GM04504 (cell line): ENCODE results near the gene RNASE13.
A peak's percentile ranks its signal among the peaks of the same experiment; 100 is the strongest.

ENCODE experiments used
- DNase-seq: peaks from one replicate; pipeline ENCODE4 v3.0.0-alpha.2; 2012; ENCODE audit warnings: low read depth

Gene RNASE13, protein sequence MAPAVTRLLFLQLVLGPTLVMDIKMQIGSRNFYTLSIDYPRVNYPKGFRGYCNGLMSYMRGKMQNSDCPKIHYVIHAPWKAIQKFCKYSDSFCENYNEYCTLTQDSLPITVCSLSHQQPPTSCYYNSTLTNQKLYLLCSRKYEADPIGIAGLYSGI

DNA sequence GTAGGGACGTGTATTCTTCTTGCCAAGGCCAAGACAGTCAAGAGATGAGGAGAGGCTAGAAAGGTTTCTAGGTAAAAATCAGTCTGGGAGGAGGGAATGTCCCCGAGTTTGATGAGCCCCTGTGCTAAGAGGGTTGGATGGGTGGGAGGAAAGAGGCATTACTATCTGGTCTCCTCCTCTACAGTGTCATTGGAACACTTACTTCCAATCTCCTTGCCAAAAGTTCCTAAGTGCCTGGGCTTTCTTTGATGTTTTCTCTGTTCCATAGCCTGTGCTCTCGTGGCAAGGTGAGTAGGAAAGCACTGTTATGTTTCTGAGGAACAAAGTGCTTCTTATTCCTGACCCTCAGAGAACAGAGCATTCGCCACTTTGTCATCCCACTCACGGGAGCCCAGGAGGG, at the start of gene RNASE13:
Gene RNASE13, minus strand, starts transcription at position 101 of the 400 bp plus-strand sequence. CDS start 519 bp downstream, outside the sequence.
- DNase-seq = no peak

DNA sequence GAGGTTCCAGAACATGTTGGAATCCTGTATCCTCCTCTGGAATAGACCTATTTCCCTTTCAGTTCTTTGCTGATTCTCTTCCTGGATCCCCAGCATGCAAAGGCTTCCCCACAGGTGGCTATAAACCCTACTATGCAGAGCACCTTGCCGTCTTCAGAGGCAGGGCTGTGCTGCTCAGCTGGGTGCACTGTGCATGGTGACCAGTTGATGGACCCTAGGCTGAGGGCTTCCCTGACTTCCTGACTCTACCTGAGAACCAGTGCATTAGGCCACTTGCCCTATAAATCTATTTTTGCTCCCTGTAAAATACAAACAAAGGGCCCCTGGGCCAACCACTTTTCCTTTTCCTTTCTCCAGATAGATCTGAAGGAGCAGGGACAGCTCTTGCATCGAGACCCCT, 49.8 kb upstream of the RNASE13 start:
- no peak for DNase-seq

DNA sequence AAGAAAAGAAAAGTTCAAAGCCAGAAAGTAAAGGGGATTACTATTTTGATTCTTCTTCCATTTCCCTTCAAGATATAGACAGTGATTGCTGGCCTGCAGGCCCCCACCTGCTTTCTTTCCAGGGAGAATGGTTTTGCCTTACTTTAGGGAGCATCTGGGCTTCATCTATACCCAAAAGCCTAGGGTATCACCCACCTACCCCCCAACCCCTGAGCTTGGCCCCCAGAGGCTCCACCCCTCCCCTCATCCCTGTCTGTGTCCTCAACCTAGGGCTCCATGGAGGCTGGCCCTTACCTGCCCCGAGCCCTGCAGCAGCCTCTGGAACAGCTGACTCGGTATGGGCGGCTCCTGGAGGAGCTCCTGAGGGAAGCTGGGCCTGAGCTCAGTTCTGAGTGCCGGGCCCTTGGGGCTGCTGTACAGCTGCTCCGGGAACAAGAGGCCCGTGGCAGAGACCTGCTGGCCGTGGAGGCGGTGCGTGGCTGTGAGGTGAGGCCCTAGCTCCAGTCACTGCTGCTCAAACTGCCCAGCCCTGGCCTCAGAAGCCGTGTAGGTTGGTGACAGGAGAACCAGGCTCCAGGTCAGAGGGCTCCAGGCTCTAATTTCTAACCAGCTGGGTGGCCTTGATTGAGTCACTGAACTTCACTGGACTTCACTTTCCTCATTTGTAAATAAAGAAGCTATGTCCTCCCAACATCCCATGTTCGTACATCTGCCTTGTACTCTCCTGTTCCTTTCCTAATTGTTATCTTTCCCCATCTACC, 49.1 kb upstream of the RNASE13 start:
- DNase-seq = no peak

DNA sequence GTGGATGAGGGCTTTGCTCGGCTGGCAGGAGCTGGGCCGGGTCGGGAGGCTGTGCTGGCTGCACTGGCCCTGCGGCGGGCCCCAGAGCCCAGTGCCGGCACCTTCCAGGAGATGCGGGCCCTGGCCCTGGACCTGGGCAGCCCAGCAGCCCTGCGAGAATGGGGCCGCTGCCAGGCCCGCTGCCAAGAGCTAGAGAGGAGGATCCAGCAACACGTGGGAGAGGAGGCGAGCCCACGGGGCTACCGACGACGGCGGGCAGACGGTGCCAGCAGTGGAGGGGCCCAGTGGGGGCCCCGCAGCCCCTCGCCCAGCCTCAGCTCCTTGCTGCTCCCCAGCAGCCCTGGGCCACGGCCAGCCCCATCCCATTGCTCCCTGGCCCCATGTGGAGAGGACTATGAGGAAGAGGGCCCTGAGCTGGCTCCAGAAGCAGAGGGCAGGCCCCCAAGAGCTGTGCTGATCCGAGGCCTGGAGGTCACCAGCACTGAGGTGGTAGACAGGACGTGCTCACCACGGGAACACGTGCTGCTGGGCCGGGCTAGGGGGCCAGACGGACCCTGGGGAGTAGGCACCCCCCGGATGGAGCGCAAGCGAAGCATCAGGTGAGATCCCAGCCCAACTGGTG, 47.0 kb upstream of the RNASE13 start:
- no peak for DNase-seq

DNA sequence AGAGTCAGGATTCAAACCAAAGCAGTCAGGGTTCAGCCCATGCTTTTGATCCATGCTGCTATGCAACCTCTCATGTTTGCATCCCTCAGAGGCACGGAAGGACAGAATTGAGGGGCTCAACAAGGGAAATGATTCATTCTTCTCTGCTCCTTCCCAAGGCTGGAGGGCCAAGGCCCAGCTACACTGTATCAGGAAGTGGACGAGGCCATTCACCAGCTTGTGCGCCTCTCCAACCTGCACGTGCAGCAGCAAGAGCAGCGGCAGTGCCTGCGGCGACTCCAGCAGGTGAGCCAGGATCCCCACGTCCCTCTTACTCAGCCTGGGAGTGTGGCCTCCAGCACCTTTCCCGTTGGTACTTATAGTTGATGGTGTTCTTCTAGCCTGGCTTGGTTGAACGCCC, 44.1 kb upstream of the RNASE13 start:
- no peak for DNase-seq

DNA sequence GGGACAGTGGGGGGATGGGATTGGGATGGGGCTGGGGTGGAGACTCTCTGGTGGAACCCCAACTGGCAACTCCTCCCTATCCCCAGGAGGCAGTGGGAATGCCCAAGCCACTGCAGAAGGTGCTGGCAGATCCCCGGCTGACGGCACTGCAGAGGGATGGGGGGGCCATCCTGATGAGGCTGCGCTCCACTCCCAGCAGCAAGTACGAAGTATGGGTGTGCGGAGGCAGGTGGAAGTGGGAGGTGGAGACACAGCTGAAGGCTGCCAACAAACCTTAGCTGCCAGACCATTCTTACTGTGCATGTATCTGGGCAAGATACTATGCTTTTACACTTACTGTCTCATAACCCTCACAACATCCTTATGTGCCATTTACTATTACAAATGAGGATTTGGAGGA, 43.7 kb upstream of the RNASE13 start:
- DNase-seq = no peak

DNA sequence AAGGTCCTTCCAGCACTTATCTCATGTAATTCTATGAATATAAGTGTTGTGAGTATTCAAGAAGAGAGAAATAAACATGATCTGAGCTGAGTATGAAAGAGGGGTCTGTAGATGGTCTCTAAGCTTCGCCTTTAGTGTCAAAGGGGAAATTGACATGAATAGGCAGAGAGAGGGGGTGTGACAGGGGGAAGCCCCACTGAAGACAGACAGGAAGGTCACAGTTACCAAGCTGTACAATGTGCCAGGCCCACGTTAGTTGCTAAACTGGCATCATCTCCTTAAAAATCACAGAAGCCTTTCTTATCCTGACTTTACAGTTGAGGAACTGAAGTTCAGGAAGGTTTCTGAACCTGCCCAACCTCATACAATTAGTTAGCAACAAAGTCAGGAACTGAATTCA, 43.1 kb upstream of the RNASE13 start:
- DNase-seq = no peak

DNA sequence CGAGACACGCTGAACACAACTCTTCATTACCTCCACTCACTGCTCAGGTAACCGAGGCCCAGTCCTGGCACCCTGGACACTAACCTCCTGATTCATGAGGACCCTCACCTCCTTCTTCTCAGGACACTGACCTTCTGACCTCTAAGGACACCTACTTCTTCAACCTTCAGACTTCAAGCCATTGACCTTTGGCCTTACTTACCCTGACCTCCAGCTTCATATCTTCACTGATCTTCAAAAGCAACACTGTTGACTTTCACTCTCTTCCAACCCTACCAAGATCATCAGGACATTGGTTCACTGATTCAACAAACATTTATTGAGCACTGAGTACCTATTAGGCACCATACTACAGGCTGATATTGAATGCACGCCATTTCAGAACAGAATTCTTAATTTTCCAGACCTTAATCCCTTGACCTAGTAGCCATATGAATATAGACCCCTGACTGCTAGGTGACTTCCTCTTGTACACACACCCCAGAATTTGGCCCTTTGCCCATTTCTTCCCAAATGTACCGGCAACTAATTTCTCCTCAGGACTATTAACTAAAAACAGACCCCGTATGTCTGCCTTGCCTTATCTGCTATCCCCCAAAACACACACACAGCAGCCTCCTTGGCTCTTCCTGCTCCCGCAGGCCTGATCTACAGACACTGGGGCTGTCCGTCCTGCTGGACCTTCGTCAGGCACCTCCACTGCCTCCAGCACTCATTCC, 41.3 kb upstream of the RNASE13 start:
- no peak for DNase-seq

DNA sequence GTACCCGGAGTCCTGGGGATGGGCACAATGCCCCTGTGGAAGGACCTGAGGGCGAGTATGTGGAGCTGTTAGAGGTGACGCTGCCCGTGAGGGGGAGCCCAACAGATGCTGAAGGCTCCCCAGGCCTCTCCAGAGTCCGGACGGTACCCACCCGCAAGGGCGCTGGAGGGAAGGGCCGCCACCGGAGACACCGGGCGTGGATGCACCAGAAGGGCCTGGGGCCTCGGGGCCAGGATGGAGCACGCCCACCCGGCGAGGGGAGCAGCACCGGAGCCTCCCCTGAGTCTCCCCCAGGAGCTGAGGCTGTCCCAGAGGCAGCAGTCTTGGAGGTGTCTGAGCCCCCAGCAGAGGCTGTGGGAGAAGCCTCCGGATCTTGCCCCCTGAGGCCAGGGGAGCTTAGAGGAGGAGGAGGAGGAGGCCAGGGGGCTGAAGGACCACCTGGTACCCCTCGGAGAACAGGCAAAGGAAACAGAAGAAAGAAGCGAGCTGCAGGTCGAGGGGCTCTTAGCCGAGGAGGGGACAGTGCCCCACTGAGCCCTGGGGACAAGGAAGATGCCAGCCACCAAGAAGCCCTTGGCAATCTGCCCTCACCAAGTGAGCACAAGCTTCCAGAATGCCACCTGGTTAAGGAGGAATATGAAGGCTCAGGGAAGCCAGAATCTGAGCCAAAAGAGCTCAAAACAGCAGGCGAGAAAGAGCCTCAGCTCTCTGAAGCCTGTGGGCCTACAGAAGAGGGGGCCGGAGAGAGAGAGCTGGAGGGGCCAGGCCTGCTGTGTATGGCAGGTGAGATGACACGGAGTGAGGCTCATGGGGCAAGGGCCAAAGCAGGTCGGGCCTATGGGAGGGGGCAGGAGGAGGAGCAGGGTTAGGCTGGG, 40.0 kb upstream of the RNASE13 start:
- DNase-seq = no peak

DNA sequence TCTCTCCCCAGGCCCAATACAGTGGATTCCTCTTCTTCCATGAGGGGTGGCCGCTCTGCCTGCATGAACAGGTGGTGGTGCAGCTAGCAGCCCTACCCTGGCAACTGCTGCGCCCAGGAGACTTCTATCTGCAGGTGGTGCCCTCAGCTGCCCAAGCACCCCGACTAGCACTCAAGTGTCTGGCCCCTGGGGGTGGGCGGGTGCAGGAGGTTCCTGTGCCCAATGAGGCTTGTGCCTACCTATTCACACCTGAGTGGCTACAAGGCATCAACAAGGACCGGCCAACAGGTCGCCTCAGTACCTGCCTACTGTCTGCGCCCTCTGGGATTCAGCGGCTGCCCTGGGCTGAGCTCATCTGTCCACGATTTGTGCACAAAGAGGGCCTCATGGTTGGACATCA, 39.3 kb upstream of the RNASE13 start:
- no peak for DNase-seq

DNA sequence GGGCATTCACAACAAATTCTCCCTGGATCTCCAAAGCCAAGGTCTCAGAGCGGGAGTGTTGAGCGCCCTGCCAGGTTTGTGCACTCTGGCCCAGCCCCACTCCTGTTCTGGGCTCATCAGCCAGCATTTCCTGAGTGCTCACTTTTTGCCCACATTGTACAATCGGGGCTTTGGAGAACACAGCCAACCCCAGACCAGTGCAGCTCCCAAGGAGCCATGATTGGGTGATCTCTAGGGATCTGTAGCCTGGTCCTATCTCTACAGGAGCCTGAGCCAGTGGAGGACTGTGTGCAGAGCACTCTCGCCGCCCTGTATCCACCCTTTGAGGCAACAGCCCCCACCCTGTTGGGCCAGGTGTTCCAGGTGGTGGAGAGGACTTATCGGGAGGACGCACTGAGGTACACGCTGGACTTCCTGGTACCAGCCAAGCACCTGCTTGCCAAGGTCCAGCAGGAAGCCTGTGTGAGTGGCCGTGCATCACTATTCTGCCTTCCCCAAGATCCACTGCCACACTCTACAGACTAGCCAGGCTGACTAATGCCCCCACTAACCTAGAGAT, 38.3 kb upstream of the RNASE13 start:
- no peak for DNase-seq

DNA sequence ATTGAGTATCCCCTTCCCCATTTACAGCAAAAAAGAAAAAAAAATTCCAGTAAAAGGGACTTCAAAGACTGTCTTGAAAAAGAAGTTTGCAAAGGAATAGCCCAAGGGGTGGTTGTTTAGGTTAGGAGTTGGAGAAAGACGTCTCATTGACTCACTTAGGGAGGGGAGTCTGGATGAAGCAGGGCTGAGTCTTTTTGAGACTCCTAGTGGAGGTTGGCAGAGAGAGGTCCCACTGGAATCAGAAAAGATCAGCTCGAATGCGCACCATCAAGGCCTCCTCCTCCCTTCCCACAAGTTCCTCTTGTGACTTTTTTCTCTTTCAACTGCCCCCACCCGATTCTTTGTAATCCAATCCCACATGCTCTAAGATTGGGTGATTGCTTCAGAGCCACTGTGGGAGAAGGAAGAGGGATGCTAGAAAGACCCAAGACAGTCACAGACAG, 37.4 kb upstream of the RNASE13 start:
- peak; percentile 46 for DNase-seq

DNA sequence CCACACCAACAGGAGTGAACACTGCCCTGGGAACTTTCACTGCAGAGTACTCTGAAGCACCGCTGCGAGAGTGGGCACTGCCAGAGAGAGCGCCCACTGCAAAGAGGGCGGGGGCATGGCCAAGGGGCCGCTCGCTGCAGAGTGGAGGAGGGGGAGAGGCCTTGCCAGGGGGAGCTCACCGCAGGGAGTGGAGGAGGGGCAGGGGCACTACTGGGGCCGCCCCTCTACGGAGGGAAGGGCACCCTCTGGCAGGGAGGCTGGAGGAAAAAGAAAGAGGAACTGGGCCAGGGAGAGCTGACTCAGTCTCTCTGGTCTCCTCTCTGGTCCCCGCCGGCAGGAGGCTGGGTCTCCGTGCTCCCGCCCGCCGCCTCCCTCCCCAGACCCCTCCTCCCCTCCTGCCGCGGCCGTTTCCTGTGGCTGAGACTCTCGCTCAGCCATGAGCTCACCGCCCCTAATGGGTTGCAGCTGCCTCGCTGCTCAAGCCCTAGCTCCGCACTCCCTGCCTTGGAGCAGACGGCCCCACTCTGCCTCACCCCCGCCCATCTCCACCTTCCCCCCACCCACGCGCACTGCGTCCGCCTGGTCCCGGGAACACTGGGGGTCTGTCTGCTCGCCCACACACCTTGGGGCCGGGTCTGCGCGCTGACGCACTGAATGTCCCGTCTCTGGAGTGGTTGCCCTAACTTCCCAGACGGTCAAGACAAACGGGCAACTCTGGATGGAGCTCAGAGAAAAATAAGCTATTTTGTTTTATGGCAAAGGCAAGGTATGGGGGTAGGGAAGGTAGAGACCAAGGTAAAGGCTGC, 36.8 kb upstream of the RNASE13 start:
- DNase-seq = peak; percentile 87

DNA sequence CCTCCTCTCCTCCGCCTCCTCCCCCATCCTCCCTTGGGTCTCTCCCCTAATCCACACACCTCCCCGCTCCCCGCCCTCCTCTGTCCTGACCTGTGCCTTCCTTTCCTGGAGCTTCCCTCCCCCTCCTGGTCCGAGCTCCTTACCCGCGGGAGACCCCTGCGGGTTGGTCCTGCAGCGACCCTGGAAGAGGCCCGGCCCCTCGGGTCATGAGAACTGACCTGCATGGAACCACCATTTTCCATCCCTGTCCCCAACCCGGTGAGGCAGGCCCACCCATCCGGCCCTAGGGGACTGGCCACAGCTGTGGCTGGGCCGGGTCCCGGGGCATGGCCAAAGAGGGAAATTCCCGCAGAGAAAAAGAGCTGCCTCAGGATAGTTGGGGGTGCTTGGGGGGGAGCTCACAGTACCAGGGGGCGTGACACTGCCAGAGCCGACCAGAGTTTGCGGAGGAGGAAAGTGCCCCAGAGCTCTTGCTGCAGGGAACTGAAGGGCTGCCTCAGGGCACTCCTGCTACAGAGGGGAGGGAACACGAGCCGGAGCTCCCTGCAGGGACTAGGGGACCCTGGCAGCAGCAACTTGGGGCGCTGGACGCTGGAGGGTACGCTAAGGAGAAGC, 36.1 kb upstream of the RNASE13 start:
- DNase-seq = no peak

DNA sequence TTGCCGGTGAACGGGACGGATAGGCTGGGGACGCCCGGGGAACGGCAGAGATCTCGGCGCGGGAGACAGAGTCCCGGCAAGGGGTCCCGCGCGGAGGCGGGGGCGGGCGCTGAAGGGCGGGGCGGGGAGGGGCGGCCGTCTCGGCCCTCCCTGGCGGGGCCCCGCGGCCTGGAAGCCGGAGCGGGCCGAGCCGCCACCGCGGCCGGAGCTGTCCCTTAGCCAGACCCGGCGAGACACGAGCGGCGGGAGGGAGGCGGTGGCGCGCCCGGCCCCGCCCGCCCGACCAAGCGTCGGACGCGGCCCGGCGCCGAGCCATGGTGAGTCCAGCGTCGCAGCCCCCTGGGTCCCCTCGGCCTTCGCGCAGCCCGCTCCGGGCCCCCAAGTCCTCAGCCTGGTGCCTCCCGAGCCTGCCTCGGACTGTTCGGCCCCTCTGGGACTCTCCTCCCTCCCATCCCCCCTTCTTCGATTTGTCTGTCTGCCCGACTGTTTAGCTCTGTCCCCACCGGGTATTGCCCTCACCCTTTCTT, 35.5 kb upstream of the RNASE13 start, which contains the start of gene ARHGEF40:
Gene ARHGEF40, plus strand, starts transcription at position 222 of the 527 bp plus-strand sequence. Its CDS starts 93 bp downstream, at position 315.
- DNase-seq = peak; percentile 21

DNA sequence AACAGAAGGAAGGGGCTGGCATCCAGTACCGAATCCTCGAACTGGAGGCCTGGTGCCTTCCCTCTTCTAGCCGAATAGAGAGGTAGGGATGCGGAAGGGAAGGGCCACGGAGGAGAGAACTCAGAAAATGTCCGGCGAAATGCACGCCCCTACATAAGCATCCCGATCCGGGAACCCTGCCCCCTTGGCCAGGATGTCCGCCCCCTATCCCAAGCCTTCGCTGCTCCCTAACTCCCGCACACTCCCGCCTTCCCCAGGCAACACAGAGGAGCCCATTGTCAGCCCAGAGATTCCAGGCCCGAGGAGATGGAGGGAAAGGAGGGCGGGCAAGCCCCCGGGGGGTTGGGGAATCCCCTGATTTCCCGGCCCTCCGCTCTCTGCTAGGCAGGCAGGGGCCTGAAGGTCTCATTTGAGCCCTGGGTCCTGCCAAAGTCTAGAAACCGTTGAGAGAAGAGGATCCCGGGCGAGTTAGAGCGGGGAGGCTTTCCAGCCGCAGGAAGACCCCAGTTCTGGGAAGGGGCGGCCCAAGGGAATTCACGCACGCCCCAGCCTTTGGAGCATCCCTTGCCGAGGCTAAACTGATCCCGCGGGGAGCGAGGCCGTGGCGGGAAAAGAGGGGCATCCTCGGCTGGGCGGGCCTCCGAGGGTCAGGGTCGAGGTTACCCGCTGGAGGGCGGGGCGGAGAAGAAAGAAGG, 34.9 kb upstream of the RNASE13 start:
- no peak for DNase-seq

DNA sequence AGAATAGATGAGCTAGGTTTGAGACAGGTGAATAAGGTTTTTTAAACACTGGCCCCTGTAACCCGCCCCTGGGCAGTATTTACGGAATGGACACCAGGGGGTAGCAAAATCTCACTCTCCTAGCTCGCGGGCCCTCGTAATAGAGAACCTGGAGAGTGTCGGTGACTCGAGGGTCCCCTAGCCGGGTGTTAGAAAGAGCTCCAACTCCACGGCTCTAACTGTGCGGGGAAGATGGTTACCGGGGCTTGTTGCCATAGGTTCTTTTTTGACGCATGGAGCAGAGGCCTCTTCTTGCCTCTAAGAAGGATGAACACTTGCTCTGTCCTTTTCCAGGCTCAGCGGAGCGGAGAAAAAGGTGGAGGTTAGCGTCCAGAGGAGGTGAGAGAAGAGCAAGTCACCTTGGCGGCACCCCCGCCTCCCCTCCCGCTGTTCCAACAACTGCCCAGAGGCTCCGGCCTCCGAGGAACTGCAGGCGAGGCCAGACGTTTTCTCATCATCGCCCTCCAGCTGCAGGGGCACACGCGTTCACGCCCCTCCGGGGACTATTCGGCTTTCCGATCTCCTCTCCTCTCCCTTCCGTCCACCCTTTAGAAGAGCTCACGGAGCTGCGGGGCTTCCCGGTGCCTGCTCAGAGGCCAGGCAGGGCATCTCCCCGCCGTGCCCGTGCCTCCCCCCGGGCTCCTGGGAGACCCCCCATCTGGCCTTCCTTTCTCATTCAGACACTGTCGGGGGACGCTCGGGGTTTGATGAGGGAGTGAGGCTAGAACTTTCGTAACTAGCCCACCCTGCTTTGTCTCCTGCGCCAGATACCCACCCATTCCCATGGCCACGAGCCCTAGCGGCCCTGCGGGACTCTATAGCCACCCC, 34.1 kb upstream of the RNASE13 start:
- DNase-seq = peak; percentile 34

DNA sequence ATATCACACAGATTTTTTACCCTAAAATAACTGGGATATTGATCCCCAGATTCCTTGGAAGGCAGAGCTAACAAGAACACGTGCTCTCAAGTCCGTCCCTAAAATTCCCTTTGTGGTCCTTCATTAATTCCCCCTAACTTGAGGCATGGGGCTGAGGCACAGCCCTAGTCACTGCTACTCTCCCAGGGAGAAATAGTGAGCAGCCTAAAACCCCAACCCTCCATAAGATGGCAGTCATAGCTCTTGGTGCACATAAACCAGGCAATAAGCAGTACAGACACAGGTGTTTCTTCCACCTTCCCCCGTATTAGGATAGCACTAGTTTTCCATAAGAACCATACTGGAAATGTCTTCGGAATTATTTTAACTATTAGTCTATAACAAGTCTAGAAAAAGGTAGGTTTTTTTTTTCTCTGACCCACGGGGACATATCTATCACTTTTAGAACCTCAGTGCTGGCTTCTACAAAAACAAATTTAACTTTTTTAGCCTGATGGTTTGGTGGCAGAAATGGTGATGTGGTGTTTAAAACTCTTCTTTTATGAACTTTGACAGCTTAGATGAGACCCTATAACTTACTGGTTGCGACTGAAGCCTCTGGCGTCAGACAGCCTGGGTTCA, 32.4 kb upstream of the RNASE13 start:
- DNase-seq = no peak
